GM19035 (cell line): ENCODE measurements around the gene LARP4B.

Experiments used
- ATAC-seq: cut with Tn5 transposase; IDR thresholded peaks from one replicate; pipeline ENCODE4 v1.9.1; 2021; ENCODE audit not compliant: unreplicated experiment

The LARP4B gene

GRCh38 chr10:810351-810846 is 121.1 kb downstream of the LARP4B start:
- no peak for ATAC-seq

GRCh38 chr10:809671-810350 is 121.7 kb downstream of the LARP4B start:
- ATAC-seq, result no peak

- no peak for ATAC-seq
Observed at GRCh38 chr10:807958-808353, 123.5 kb downstream of the LARP4B start.

GRCh38 chr10:807163-807957 is 124.1 kb downstream of the LARP4B start:
- ATAC-seq, result no peak

GRCh38 chr10:806451-807162 is 124.9 kb downstream of the LARP4B start:
- no peak for ATAC-seq

- no peak for ATAC-seq
Observed at GRCh38 chr10:805620-806305, 125.7 kb downstream of the LARP4B start.

GRCh38 chr10:804787-805619 is 126.5 kb downstream of the LARP4B start:
- ATAC-seq, result no peak

- ATAC-seq, result no peak
Observed at GRCh38 chr10:804191-804781, 127.2 kb downstream of the LARP4B start.

GRCh38 chr10:803041-803741 is 128.3 kb downstream of the LARP4B start:
- no peak for ATAC-seq

GRCh38 chr10:802506-802905 is 129.0 kb downstream of the LARP4B start:
- no peak for ATAC-seq

- no peak for ATAC-seq
Observed at GRCh38 chr10:797179-797578, 134.3 kb downstream of the LARP4B start.

GRCh38 chr10:796233-796632 is 135.3 kb downstream of the LARP4B start:
- ATAC-seq, result no peak

- ATAC-seq, result no peak
Observed at GRCh38 chr10:794382-794956, 137.0 kb downstream of the LARP4B start.

- ATAC-seq, result no peak
Observed at GRCh38 chr10:792792-793100, 138.8 kb downstream of the LARP4B start.

- ATAC-seq, result no peak
Observed at GRCh38 chr10:792083-792791, 139.3 kb downstream of the LARP4B start.

GRCh38 chr10:791639-792038 is 139.9 kb downstream of the LARP4B start:
- ATAC-seq, result no peak

- no peak for ATAC-seq
Observed at GRCh38 chr10:790821-791551, 140.5 kb downstream of the LARP4B start.
